HCT116 (cell line): ENCODE measurements around the gene ZNF620. TPM values are rescaled to one million over a fixed set of nuclear protein-coding genes. Genes with fewer than 3 reads are reported as not detected.
"Not testable (repeated sequence)": the region's sequence is repeated elsewhere in the genome, so short reads cannot be mapped to it uniquely, and the experiment has no call there.

Source experiments
- ATAC-seq: fragments of 200-7000 bp; cut with Tn5 transposase; 2 replicates; pipeline ENCODE4 v1.9.1; 2020; ENCODE audit warnings: mild to moderate bottlenecking, moderate library complexity
- BruUV-seq: library from RNA; stranded (reverse); fragments of 400-500 nt; replicated peaks from 2 replicates; lab custom pipeline; 2021; lab: Mats Ljungman, UMichigan
- CTCF ChIA-PET: fragments of 300-600 bp; sonication (Branson Sonifier 250); formaldehyde crosslinking; loops from one replicate; lab custom pipeline; 2021; ENCODE audit warnings: antibody characterized with exemption; lab: Charles Lee
- POLR2A ChIA-PET: fragments of 300-600, 350-600 bp; sonication (Branson Sonifier 250); formaldehyde crosslinking; loops from one replicate; lab custom pipeline; 2021; ENCODE audit warnings: antibody characterized with exemption; lab: Charles Lee
- RAD21 ChIA-PET, 2 experiments: fragments of 300-600 bp; sonication (Branson Sonifier 250); formaldehyde crosslinking; loops; one replicate each; lab custom pipeline; 2023; ENCODE audit warnings: low total read pairs in 2 of 2; ENCODE audit not compliant: uncharacterized antibody in 2 of 2, unreplicated experiment in 2 of 2, low non-redundant PET in 1 of 2; lab: Charles Lee
- DNase-seq: peaks from one replicate; pipeline ENCODE4 v3.0.0-alpha.2; 2010; ENCODE audit warnings: low read depth, low spot score
- H2AFZ ChIP-seq: fragments of 200-600 bp; shearing (Covaris generic), sonication (generic); 2 replicates; pipeline ENCODE4 v1.6.1; 2017; ENCODE audit warnings: low read depth, mixed run types, mixed read lengths, antibody characterized with exemption, low read length; ENCODE audit not compliant: poor library complexity, severe bottlenecking
- H3K27ac ChIP-seq: 2 replicates; pipeline ENCODE4 v1.5.1; 2012; ENCODE audit warnings: low read depth, low read length
- H3K27me3 ChIP-seq: fragments of 200-600 bp; sonication (generic); 2 replicates; pipeline ENCODE4 v1.6.1; 2016; ENCODE audit warnings: mixed run types, low read length, mixed read lengths; ENCODE audit not compliant: insufficient read depth
- H3K36me3 ChIP-seq, 2 experiments: fragments of 200-500 bp in 1 of 2; fragments of 200-600 bp in 1 of 2; sonication (Bioruptor generic) in 1 of 2; sonication (generic) in 1 of 2; 2 replicates each; pipeline versions ENCODE4 v1.5.1 to v1.6.1; 2014 to 2016; ENCODE audit warnings: low read length in 2 of 2, inconsistent platforms in 1 of 2, mixed read lengths in 1 of 2, mixed run types in 1 of 2; ENCODE audit not compliant: insufficient read depth in 2 of 2, control insufficient read depth in 1 of 2
- H3K4me1 ChIP-seq, 2 experiments: fragments of 200-600 bp in 1 of 2; sonication (generic) in 1 of 2; 2 replicates each; pipeline versions ENCODE4 v1.5.1 to v1.6.1; 2012 to 2017; ENCODE audit warnings: low read length in 2 of 2, inconsistent platforms in 1 of 2, mild to moderate bottlenecking in 1 of 2, mixed read lengths in 1 of 2, mixed run types in 1 of 2, moderate library complexity in 1 of 2; ENCODE audit not compliant: insufficient read depth in 2 of 2, control insufficient read depth in 1 of 2
- H3K4me2 ChIP-seq: fragments of 200-600 bp; sonication (generic); 2 replicates; pipeline ENCODE4 v1.6.1; 2017; ENCODE audit warnings: mixed run types, low read length, mixed read lengths
- H3K4me3 ChIP-seq, 2 experiments: fragments of 200-600 bp in 1 of 2; sonication (generic) in 1 of 2; replicated peaks in 1 of 2; 2 replicates each; pipeline ENCODE4 v1.5.1; 2011 to 2016; ENCODE audit warnings: low read length in 2 of 2, control low read depth in 1 of 2, low read depth in 1 of 2, mild to moderate bottlenecking in 1 of 2, mixed read lengths in 1 of 2, mixed run types in 1 of 2
- H3K79me2 ChIP-seq: fragments of 200-600 bp; sonication (generic); 2 replicates; pipeline ENCODE4 v1.6.1; 2017; ENCODE audit warnings: mild to moderate bottlenecking, mixed run types, low read length, moderate library complexity, mixed read lengths; ENCODE audit not compliant: insufficient read depth
- H3K9ac ChIP-seq: fragments of 200-600 bp; sonication (generic); 2 replicates; pipeline ENCODE4 v1.6.1; 2016; ENCODE audit warnings: low read length, mixed read lengths
- H3K9me2 ChIP-seq: fragments of 200-600 bp; sonication (generic), shearing (Covaris generic); 2 replicates; pipeline ENCODE4 v1.6.1; 2017; ENCODE audit warnings: mixed run types, mild to moderate bottlenecking, moderate library complexity; ENCODE audit not compliant: insufficient read depth
- H3K9me3 ChIP-seq, 2 experiments: fragments of 200-500 bp in 1 of 2; fragments of 200-600 bp in 1 of 2; sonication (Bioruptor generic) in 1 of 2; sonication (generic) in 1 of 2; 2 replicates each; pipeline ENCODE4 v1.6.1; 2014 to 2017; ENCODE audit warnings: low read length in 2 of 2, mixed read lengths in 2 of 2, inconsistent platforms in 1 of 2, low read depth in 1 of 2, mild to moderate bottlenecking in 1 of 2, mixed run types in 1 of 2, moderate library complexity in 1 of 2; ENCODE audit not compliant: control insufficient read depth in 1 of 2, insufficient read depth in 1 of 2
- H4K20me1 ChIP-seq: fragments of 200-600 bp; sonication (generic), shearing (Covaris generic); 2 replicates; pipeline ENCODE4 v1.6.1; 2017; ENCODE audit warnings: mixed run types, mild to moderate bottlenecking, moderate library complexity; ENCODE audit not compliant: insufficient read depth
- CEBPB ChIP-seq: IDR thresholded peaks from 2 replicates; pipeline ENCODE4 v1.6.1; 2012; ENCODE audit warnings: low read depth
- EGR1 ChIP-seq: IDR thresholded peaks from 2 replicates; pipeline ENCODE4 v1.6.1; 2012; ENCODE audit warnings: low read depth
- JUND ChIP-seq: IDR thresholded peaks from 2 replicates; pipeline ENCODE4 v1.6.1; 2012
- POLR2A ChIP-seq: IDR thresholded peaks from 2 replicates; pipeline ENCODE4 v1.7.0; 2011; ENCODE audit warnings: borderline replicate concordance; ENCODE audit not compliant: insufficient read depth, insufficient read length; ENCODE audit errors: extremely low read depth
- POLR2AphosphoS5 ChIP-seq: IDR thresholded peaks from 2 replicates; pipeline ENCODE4 v1.6.1; 2011; ENCODE audit warnings: mild to moderate bottlenecking, low read depth, low read length, moderate library complexity
- RAD21 ChIP-seq: IDR thresholded peaks from 2 replicates; pipeline ENCODE4 v1.6.1; 2012; ENCODE audit warnings: low read depth, mild to moderate bottlenecking
- SIN3A ChIP-seq: IDR thresholded peaks from 2 replicates; pipeline ENCODE4 v1.6.1; 2012; ENCODE audit warnings: low read depth
- SP1 ChIP-seq: IDR thresholded peaks from 2 replicates; pipeline ENCODE4 v1.6.1; 2012; ENCODE audit warnings: low read depth
- intact Hi-C: fragments of 100-400 bp; cut with micrococcal nuclease; formaldehyde crosslinking; loops from 2 replicates; pipeline ENCODE4 v1.10.0; 2022
- total RNA-seq: library from RNA; stranded (reverse); gene quantifications from one replicate; pipeline ENCODE4 v1.2.1, GENCODE V29; 2021; ENCODE audit not compliant: unreplicated experiment
- TF ChIP-seq, protein P1 (sequence below): IDR thresholded peaks from 2 replicates; pipeline ENCODE4 v1.6.1; 2012; ENCODE audit warnings: low read depth

The ZNF620 gene
- total RNA-seq, 1 experiment from 2014 or later = 10.2 TPM

DNA sequence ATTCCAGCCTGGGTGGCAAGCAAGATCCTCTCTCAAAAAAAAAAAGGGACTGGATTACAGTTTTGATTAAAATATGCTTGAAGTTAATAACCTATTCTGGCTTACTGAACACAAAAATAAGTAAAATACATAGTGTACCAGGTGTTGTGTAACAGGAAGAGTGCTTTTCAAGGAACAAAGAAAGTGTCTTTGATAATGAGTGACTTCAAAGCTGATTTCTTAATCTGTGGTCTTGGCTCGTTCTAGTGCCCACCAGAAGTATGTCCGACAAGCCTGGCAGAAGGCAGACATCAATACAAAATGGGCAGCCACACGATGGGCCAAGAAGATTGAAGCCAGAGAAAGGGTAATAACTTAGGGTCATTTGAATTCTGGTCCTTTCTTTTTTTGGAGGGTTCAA lies 44.7 kb upstream of the ZNF620 start:
- no peak for ATAC-seq
- H3K4me2 ChIP-seq = no peak overlapping the region
- TF ChIP-seq SIN3A (no peak), POLR2AphosphoS5 (no peak), RAD21 (no peak), CEBPB (no peak), JUND (no peak), POLR2A (no peak), EGR1 (no peak), SP1 (no peak)
- TF ChIP-seq, protein P1, sequence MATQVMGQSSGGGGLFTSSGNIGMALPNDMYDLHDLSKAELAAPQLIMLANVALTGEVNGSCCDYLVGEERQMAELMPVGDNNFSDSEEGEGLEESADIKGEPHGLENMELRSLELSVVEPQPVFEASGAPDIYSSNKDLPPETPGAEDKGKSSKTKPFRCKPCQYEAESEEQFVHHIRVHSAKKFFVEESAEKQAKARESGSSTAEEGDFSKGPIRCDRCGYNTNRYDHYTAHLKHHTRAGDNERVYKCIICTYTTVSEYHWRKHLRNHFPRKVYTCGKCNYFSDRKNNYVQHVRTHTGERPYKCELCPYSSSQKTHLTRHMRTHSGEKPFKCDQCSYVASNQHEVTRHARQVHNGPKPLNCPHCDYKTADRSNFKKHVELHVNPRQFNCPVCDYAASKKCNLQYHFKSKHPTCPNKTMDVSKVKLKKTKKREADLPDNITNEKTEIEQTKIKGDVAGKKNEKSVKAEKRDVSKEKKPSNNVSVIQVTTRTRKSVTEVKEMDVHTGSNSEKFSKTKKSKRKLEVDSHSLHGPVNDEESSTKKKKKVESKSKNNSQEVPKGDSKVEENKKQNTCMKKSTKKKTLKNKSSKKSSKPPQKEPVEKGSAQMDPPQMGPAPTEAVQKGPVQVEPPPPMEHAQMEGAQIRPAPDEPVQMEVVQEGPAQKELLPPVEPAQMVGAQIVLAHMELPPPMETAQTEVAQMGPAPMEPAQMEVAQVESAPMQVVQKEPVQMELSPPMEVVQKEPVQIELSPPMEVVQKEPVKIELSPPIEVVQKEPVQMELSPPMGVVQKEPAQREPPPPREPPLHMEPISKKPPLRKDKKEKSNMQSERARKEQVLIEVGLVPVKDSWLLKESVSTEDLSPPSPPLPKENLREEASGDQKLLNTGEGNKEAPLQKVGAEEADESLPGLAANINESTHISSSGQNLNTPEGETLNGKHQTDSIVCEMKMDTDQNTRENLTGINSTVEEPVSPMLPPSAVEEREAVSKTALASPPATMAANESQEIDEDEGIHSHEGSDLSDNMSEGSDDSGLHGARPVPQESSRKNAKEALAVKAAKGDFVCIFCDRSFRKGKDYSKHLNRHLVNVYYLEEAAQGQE = no peak
- TF ChIP-seq, all 23 proteins: peak for 0
- CTCF ChIA-PET = no interaction called here
- Histone ChIP-seq H4K20me1 (peaks cover 40% of the 10 kb centered on the region; the same call in 1 of the 2 replicates), H3K36me3 (peaks cover 63 to 70% of the 10 kb centered on the region in 2 experiments), H3K4me1 (peaks cover 6 to 12% of the 10 kb centered on the region in 2 experiments; a peak in 3 of 4 replicates), H3K9me3 (no peaks in the 10 kb centered on the region), H2AFZ (no peak overlapping the region), H3K27ac (no peak overlapping the region), H3K4me3 (no peak overlapping the region), H3K9ac (no peak overlapping the region), H3K27me3 (no peaks in the 10 kb centered on the region), H3K9me2 (no peaks in the 10 kb centered on the region), H3K79me2 (peaks cover 85% of the 10 kb centered on the region)
- POLR2A ChIA-PET = no interaction called here
- BruUV-seq = no TSS peak
- RAD21 ChIA-PET = no interaction called here
- no peak for DNase-seq
- intact Hi-C loops = no loop called here

DNA sequence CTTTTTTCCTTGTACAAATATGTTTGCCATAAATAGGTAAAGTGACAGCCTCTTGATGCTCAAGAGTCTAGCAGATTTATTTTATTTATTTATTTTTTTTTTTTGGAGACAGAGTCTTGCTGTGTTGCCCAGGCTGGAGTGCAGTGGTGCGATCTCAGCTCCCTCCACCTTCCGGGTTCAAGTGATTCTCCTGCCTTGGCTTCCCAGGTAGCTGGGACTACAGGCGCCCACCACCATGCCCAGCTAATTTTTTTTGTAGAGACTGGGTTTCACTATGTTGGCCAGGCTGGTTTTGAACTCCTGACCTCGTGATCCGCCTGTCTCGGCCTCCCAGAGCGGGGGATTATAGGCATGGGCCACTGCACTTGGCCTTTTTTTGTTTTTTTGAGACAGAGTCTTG lies 43.0 kb upstream of the ZNF620 start:
- H3K9ac ChIP-seq, H3K4me2 ChIP-seq, H3K9me3 ChIP-seq, ATAC-seq, DNase-seq, H3K9me2 ChIP-seq, H3K4me3 ChIP-seq, H3K27ac ChIP-seq, CTCF ChIA-PET, BruUV-seq, H3K4me1 ChIP-seq, H2AFZ ChIP-seq, H3K27me3 ChIP-seq, intact Hi-C loops, RAD21 ChIA-PET: not testable (repeated sequence)
- H3K79me2 ChIP-seq = peaks cover 72% of the 10 kb centered on the region
- H3K36me3 ChIP-seq = peaks cover 63 to 82% of the 10 kb centered on the region in 2 experiments
- H4K20me1 ChIP-seq = peaks cover 50% of the 10 kb centered on the region; the same call in 1 of the 2 replicates
- POLR2A ChIA-PET = interaction anchor here (1.1 kb wide), 1 partner anchor 14 kb away, joined by 4 read pairs; the partner anchor contains the start of gene ZNF619
